ENCODE measurements around the gene UBTD2. TPM values are rescaled to one million over a fixed set of nuclear protein-coding genes. Genes with fewer than 3 reads are reported as not detected.

The UBTD2 gene
- total and polyA plus RNA-seq, 2 donors (not counting 1 experiment from before 2014, with no cell fraction given), result 1.4 to 9.2 TPM

DNA sequence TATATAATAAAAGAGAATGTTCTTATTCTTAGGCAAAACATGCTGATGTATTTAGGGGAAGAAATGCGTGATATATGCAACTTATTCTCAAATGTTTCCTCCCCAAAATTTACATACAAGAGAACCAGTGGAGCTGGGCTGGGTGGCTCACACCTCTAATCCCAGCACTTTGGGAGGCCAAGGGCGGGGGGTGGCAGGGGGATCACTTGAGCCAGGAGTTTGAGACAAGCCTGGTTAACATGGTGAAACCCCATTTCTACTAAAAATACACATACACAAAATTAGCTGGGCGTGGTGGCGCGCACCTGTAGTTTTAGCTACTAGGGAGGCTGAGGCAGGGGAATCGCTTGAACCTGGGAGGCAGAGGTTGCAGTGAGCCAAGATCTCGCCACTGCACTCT lies 27.5 kb upstream of the UBTD2 start:
- no peaks in the 10 kb centered on the region for H3K27me3 ChIP-seq (replicated peaks in 1 of 4; ENCODE audit: control extremely low read depth in 1 of 4, control insufficient read depth in 3 of 4, insufficient read depth in 4 of 4, low read length in 3 of 4)
- intact Hi-C loops (cut with micrococcal nuclease), result no loop called here
- H4K20me1 ChIP-seq (ENCODE audit: control insufficient read depth, insufficient read depth, low read length, poor library complexity, severe bottlenecking), result no peaks in the 10 kb centered on the region
- no peaks in the 10 kb centered on the region for H3K4me1 ChIP-seq (ENCODE audit: control insufficient read depth in 2 of 2, insufficient read depth in 2 of 2, low read length in 2 of 2)
- CTCF ChIA-PET, result no interaction called here
- no peaks in the 10 kb centered on the region for H3K79me2 ChIP-seq (ENCODE audit: control insufficient read depth, insufficient read depth, low read length)
- no peak for DNase-seq
- 100% methylated on average over 2 of the region's 7 CpGs for WGBS (ENCODE audit: insufficient coverage)
- Mint-ChIP-seq H3K27ac (no peak overlapping the region), H3K4me1 (no peaks in the 10 kb centered on the region), H3K4me3 (no peak overlapping the region), H3K27me3 (peaks cover 5% of the 10 kb centered on the region), H3K9me3 (ENCODE audit: insufficient read depth) (no peaks in the 10 kb centered on the region)
- no peak overlapping the region for H3K4me2 ChIP-seq (replicated peaks; ENCODE audit: low read depth, low read length, poor library complexity, severe bottlenecking)
- no peak overlapping the region for H3K9ac ChIP-seq (ENCODE audit: low read length)
- H3K9me3 ChIP-seq (ENCODE audit: control extremely low read depth in 1 of 3, control insufficient read depth in 2 of 3, insufficient read depth in 1 of 3, low read length in 2 of 3), result no peaks in the 10 kb centered on the region
- POLR2A ChIA-PET, result no interaction called here
- no peak for ATAC-seq (ENCODE audit: low read depth)
- no peak overlapping the region for H3K27ac ChIP-seq (ENCODE audit: low read length in 2 of 2)
- H2AFZ ChIP-seq (ENCODE audit: insufficient read depth, low read depth, low read length, poor library complexity, severe bottlenecking), result no peak overlapping the region
- TF ChIP-seq EZH2 (IDR thresholded peaks at IDR 0.05; ENCODE audit: borderline replicate concordance, insufficient read depth, low read depth, low read length, poor library complexity, severe bottlenecking), result no peak
- TF ChIP-seq, protein P1, sequence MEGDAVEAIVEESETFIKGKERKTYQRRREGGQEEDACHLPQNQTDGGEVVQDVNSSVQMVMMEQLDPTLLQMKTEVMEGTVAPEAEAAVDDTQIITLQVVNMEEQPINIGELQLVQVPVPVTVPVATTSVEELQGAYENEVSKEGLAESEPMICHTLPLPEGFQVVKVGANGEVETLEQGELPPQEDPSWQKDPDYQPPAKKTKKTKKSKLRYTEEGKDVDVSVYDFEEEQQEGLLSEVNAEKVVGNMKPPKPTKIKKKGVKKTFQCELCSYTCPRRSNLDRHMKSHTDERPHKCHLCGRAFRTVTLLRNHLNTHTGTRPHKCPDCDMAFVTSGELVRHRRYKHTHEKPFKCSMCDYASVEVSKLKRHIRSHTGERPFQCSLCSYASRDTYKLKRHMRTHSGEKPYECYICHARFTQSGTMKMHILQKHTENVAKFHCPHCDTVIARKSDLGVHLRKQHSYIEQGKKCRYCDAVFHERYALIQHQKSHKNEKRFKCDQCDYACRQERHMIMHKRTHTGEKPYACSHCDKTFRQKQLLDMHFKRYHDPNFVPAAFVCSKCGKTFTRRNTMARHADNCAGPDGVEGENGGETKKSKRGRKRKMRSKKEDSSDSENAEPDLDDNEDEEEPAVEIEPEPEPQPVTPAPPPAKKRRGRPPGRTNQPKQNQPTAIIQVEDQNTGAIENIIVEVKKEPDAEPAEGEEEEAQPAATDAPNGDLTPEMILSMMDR (IDR thresholded peaks at IDR 0.05), result no peak
- H3K4me3 ChIP-seq (ENCODE audit: control extremely low read depth in 1 of 5, extremely low read depth in 1 of 5, insufficient read depth in 1 of 5, low read depth in 2 of 5, low read length in 4 of 5), result no peak overlapping the region
- no peaks in the 10 kb centered on the region for H3K36me3 ChIP-seq (replicated peaks in 1 of 2; ENCODE audit: control extremely low read depth in 1 of 2, control insufficient read depth in 1 of 2, extremely low read depth in 1 of 2, insufficient read depth in 2 of 2, low read length in 1 of 2)

DNA sequence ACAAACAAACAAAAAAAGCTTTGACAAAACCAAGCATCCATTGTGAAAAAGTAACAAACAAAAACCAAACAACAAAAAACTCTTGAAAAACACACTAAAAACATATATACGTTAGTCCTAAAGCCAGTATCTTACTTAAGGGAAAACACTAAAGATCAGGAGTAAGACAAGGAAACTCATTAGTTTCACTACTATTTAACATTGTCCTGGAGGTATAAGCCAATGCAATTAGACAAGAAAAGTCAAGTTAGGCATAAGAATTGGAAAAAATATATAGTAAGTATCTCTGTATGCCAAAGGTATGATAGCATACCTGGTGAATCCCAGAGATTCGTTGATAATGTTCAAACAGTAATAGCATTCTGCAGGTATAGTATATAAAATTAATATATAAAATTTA lies 21.8 kb upstream of the UBTD2 start:
- H3K9me3 ChIP-seq (ENCODE audit: control extremely low read depth in 1 of 3, control insufficient read depth in 2 of 3, insufficient read depth in 1 of 3, low read length in 2 of 3), result peaks cover 1 to 9% (median 7%) of the 10 kb centered on the region in 3 donors
- ChIA-PET POLR2A (no interaction called here), CTCF (interaction anchor here (0.6 to 0.7 kb wide), 2 partner anchors 262 to 268 kb away, joined by 3 read pairs; no protein-coding TSS in a partner anchor)
- Mint-ChIP-seq H3K27ac (no peak overlapping the region), H3K4me3 (no peak overlapping the region), H3K27me3 (peaks cover 18% of the 10 kb centered on the region), H3K4me1 (no peaks in the 10 kb centered on the region), H3K9me3 (ENCODE audit: insufficient read depth) (peaks cover 2% of the 10 kb centered on the region)
- H3K36me3 ChIP-seq (replicated peaks in 1 of 2; ENCODE audit: control extremely low read depth in 1 of 2, control insufficient read depth in 1 of 2, extremely low read depth in 1 of 2, insufficient read depth in 2 of 2, low read length in 1 of 2), result no peaks in the 10 kb centered on the region
- H4K20me1 ChIP-seq (ENCODE audit: control insufficient read depth, insufficient read depth, low read length, poor library complexity, severe bottlenecking), result no peaks in the 10 kb centered on the region
- H3K4me2 ChIP-seq (replicated peaks; ENCODE audit: low read depth, low read length, poor library complexity, severe bottlenecking), result no peak overlapping the region
- intact Hi-C loops (cut with micrococcal nuclease), result no loop called here
- ATAC-seq (ENCODE audit: low read depth), result no peak
- no CpG with 5 or more reads among the region's 2 CpGs for WGBS (ENCODE audit: insufficient coverage)
- no peak overlapping the region for H3K4me3 ChIP-seq (ENCODE audit: control extremely low read depth in 1 of 5, extremely low read depth in 1 of 5, insufficient read depth in 1 of 5, low read depth in 2 of 5, low read length in 4 of 5)
- no peaks in the 10 kb centered on the region for H3K79me2 ChIP-seq (ENCODE audit: control insufficient read depth, insufficient read depth, low read length)
- DNase-seq, result no peak
- H3K27me3 ChIP-seq (replicated peaks in 1 of 4; ENCODE audit: control extremely low read depth in 1 of 4, control insufficient read depth in 3 of 4, insufficient read depth in 4 of 4, low read length in 3 of 4), result peaks cover 0 to 3% (median 0%) of the 10 kb centered on the region in 4 experiments
- H3K4me1 ChIP-seq (ENCODE audit: control insufficient read depth in 2 of 2, insufficient read depth in 2 of 2, low read length in 2 of 2), result no peaks in the 10 kb centered on the region
- no peak overlapping the region for H3K9ac ChIP-seq (ENCODE audit: low read length)
- H2AFZ ChIP-seq (ENCODE audit: insufficient read depth, low read depth, low read length, poor library complexity, severe bottlenecking), result no peak overlapping the region
- no peak overlapping the region for H3K27ac ChIP-seq (ENCODE audit: low read length in 2 of 2)
- TF ChIP-seq, protein P1 (IDR thresholded peaks at IDR 0.05), result no peak
- TF ChIP-seq EZH2 (IDR thresholded peaks at IDR 0.05; ENCODE audit: borderline replicate concordance, insufficient read depth, low read depth, low read length, poor library complexity, severe bottlenecking), result no peak

All from B cell (primary cell).